ENCODE data around the gene ASTE1.
"Not testable (repeated sequence)": the region's sequence is repeated elsewhere in the genome, so short reads cannot be mapped to it uniquely, and the experiment has no call there.

The ASTE1 gene

GRCh38 chr3:131026321-131027151 is at the start of gene ASTE1, which contains the start of gene NEK11:
ASTE1 (minus strand) TSS chr3:131026825; CDS start chr3:131025306, 1,519 bp downstream.
NEK11 (plus strand) TSS chr3:131026877; CDS start chr3:131029709, 2,832 bp downstream.
- peak; percentile 79 for DNase-seq

GRCh38 chr3:131075632-131076328 is 49.2 kb upstream of the ASTE1 start:
- no peak for DNase-seq

- no peak for DNase-seq
Measured at GRCh38 chr3:131072845-131073244, 46.2 kb upstream of the ASTE1 start.

- no peak for DNase-seq
Measured at GRCh38 chr3:131072099-131072559, 45.5 kb upstream of the ASTE1 start.

- peak; percentile 49 for DNase-seq
Measured at GRCh38 chr3:131067983-131068382, 41.4 kb upstream of the ASTE1 start.

- no peak for DNase-seq
Measured at GRCh38 chr3:131053043-131053859, 26.6 kb upstream of the ASTE1 start.

GRCh38 chr3:131050001-131050400 is 23.4 kb upstream of the ASTE1 start:
- DNase-seq: no peak

- DNase-seq: no peak
Measured at GRCh38 chr3:131048030-131048429, 21.4 kb upstream of the ASTE1 start.

GRCh38 chr3:131047582-131047981 is 21.0 kb upstream of the ASTE1 start:
- no peak for DNase-seq

GRCh38 chr3:131042271-131042985 is 15.8 kb upstream of the ASTE1 start:
- not testable (repeated sequence) for DNase-seq

GRCh38 chr3:131038326-131038725 is 11.7 kb upstream of the ASTE1 start:
- no peak for DNase-seq

GRCh38 chr3:131036986-131037385 is 10.4 kb upstream of the ASTE1 start:
- DNase-seq: no peak

- no peak for DNase-seq
Measured at GRCh38 chr3:131036200-131036816, 9.7 kb upstream of the ASTE1 start.

- no peak for DNase-seq
Measured at GRCh38 chr3:131033480-131034080, 7.0 kb upstream of the ASTE1 start.

GRCh38 chr3:131031660-131032059 is 5.0 kb upstream of the ASTE1 start:
- DNase-seq: no peak

- no peak for DNase-seq
Measured at GRCh38 chr3:131028844-131029243, 2.2 kb upstream of the ASTE1 start.

- DNase-seq: no peak
Measured at GRCh38 chr3:131025539-131025938, 1.1 kb downstream of the ASTE1 start.

GRCh38 chr3:131020122-131020693 is 6.4 kb downstream of the ASTE1 start:
- no peak for DNase-seq

- no peak for DNase-seq
Measured at GRCh38 chr3:131018970-131019369, 7.7 kb downstream of the ASTE1 start.

- DNase-seq: no peak
Measured at GRCh38 chr3:131009698-131010097, 16.9 kb downstream of the ASTE1 start.

- DNase-seq: no peak
Measured at GRCh38 chr3:131008326-131008725, 18.3 kb downstream of the ASTE1 start.

All from NCI-H524 treated with DMSO at 0.1 percent for 48 hours (cell line).